Stomach (tissue), 9 donors: Measurements from ENCODE around the gene ACSL3. TPM values are rescaled to one million over a fixed set of nuclear protein-coding genes. Genes with fewer than 3 reads are reported as not detected.
"Not testable (repeated sequence)": the region's sequence is repeated elsewhere in the genome, so short reads cannot be mapped to it uniquely, and the experiment has no call there.

Source experiments
- DNase-seq, 2 donors: peaks; one replicate each; pipeline versions ENCODE4 v3.0.0 to v3.0.0-alpha.2; 2013 to 2019
- H3K27ac ChIP-seq, 5 donors: fragments of 200-600 bp in 4 of 5; sonication (generic) in 4 of 5; one replicate each; pipeline ENCODE4 v1.5.1; 2013 to 2019; ENCODE audit warnings: mild to moderate bottlenecking in 1 of 5, moderate library complexity in 1 of 5
- H3K27me3 ChIP-seq, 3 donors: fragments of 200-600 bp; sonication (generic); one replicate each; pipeline ENCODE4 v1.5.1; 2017 to 2019; ENCODE audit warnings: mixed run types in 1 of 3
- H3K36me3 ChIP-seq, 4 donors: fragments of 200-600 bp; sonication (generic); 1 replicate in 3 of 4; 2 replicates in 1 of 4; pipeline ENCODE4 v1.5.1; 2016 to 2019
- H3K4me1 ChIP-seq, 4 donors: fragments of 200-600 bp; sonication (generic); one replicate each; pipeline ENCODE4 v1.5.1; 2016 to 2019
- H3K4me3 ChIP-seq, 4 donors: fragments of 200-600 bp; sonication (generic) in 3 of 4; one replicate each; pipeline ENCODE4 v1.5.1; 2016 to 2019; ENCODE audit warnings: mild to moderate bottlenecking in 1 of 4
- H3K9me3 ChIP-seq, 4 donors: fragments of 200-600 bp; sonication (generic); one replicate each; pipeline ENCODE4 v1.5.1; 2016 to 2019
- CTCF ChIP-seq, 7 experiments: fragments of 450-650 bp in 4 of 7; fragments of 200-600 bp in 3 of 7; sonication (generic) in 3 of 7; IDR thresholded peaks; one replicate each; pipeline ENCODE4 v1.5.1; 2016 to 2019; ENCODE audit warnings: antibody characterized with exemption in 7 of 7, control low read depth in 2 of 7, mild to moderate bottlenecking in 1 of 7
- EP300 ChIP-seq: sonication (generic); formaldehyde crosslinking; IDR thresholded peaks from one replicate; pipeline ENCODE4 v1.6.1; 2017; ENCODE audit warnings: antibody characterized with exemption
- POLR2A ChIP-seq, 4 donors: fragments of 450-650 bp; IDR thresholded peaks; one replicate each; pipeline ENCODE4 v1.6.1; 2016; ENCODE audit warnings: antibody characterized with exemption in 4 of 4, control low read depth in 2 of 4, mild to moderate bottlenecking in 1 of 4, moderate library complexity in 1 of 4
- POLR2AphosphoS5 ChIP-seq, 3 donors: sonication (generic); formaldehyde crosslinking; IDR thresholded peaks; one replicate each; pipeline ENCODE4 v1.6.1; 2016; ENCODE audit warnings: antibody characterized with exemption in 3 of 3
- WGBS, 5 donors: extraction: QIAGEN DNeasy Blood & Tissue Kit in 3 of 5; methylation state at CpG; one replicate each; pipeline versions ENCODE4 v1.1.5 to v1.1.7; 2013 to 2018; 5-methylcytosine and 5-hydroxymethylcytosine counted together
- intact Hi-C: fragments of 100-400 bp; cut with DNase I; formaldehyde crosslinking; loops from one replicate; pipeline ENCODE4 v1.15.1; 2023; ENCODE audit warnings: low total_unique reads
- polyA plus RNA-seq, 3 donors: library from polyadenylated mRNA; stranded (reverse); fragments of 200-250 nt; gene quantifications; one replicate each; pipeline ENCODE4 v1.2.3, GENCODE V29; 2013
- total RNA-seq, 5 donors: library from RNA; depleted of rRNA; stranded (reverse); fragments of >200 nt; gene quantifications; one replicate each; pipeline versions ENCODE4 v1.1.0 to v1.2.3, GENCODE V29; 2014 to 2016
- donor health status: healthy with polysubstance abuse.
- donor health status: Bipolar disorder and iron deficiency.
- donor health status: healthy.

ACSL3 gene
- total and polyA plus RNA-seq, 8 donors, result 10.5 to 234 (median 52.9) TPM

GRCh38 chr2:222844323-222844722 lies 16.5 kb upstream of the ACSL3 start:
- H3K9me3 ChIP-seq, result no peaks in the 10 kb centered on the region
- intact Hi-C loops, result no loop called here
- peaks cover 0 to 49% (median 9%) of the 10 kb centered on the region in 4 donors for H3K4me1 ChIP-seq
- H3K27me3 ChIP-seq, result no peaks in the 10 kb centered on the region
- H3K27ac ChIP-seq, result peak overlapping the region in 3 of 5 donors; percentile 31 to 66 (median 50)
- 50 to 70% (median 60%) methylated on average over 6 of the region's 6 CpGs for WGBS, 5 donors
- no peak for DNase-seq
- no peaks in the 10 kb centered on the region for H3K36me3 ChIP-seq
- H3K4me3 ChIP-seq, result no peak overlapping the region
- TF ChIP-seq EP300, result no peak
- TF ChIP-seq POLR2AphosphoS5 (IDR thresholded peaks at IDR 0.05), result no peak
- no peak for TF ChIP-seq POLR2A (IDR thresholded peaks at IDR 0.05)
- no peak for TF ChIP-seq CTCF (IDR thresholded peaks at IDR 0.05)

- intact Hi-C loops, H3K36me3 ChIP-seq, H3K27ac ChIP-seq, DNase-seq, H3K9me3 ChIP-seq, H3K27me3 ChIP-seq, H3K4me3 ChIP-seq: not testable (repeated sequence)
- H3K4me1 ChIP-seq, result peaks cover 0 to 47% (median 9%) of the 10 kb centered on the region in 4 donors
- WGBS, 5 donors, result 90 to 94% (median 93%) methylated on average over 3 of the region's 3 CpGs
Measured at GRCh38 chr2:222845314-222845713, 15.5 kb upstream of the ACSL3 start.

- Histone ChIP-seq H3K4me1 (peaks cover 0 to 43% (median 9%) of the 10 kb centered on the region in 4 donors), H3K27ac (no peak overlapping the region), H3K27me3 (no peaks in the 10 kb centered on the region), H3K4me3 (no peak overlapping the region), H3K9me3 (no peaks in the 10 kb centered on the region), H3K36me3 (no peaks in the 10 kb centered on the region)
- no peak for DNase-seq
- intact Hi-C loops, result no loop called here
- TF ChIP-seq CTCF (IDR thresholded peaks at IDR 0.05), result no peak
- TF ChIP-seq POLR2AphosphoS5 (IDR thresholded peaks at IDR 0.05), result no peak
- TF ChIP-seq EP300, result no peak
- WGBS, 5 donors, result 82 to 86% (median 84%) methylated on average over 4 of the region's 4 CpGs
Measured at GRCh38 chr2:222846003-222846402, 14.8 kb upstream of the ACSL3 start.

- WGBS, 5 donors, result 88 to 95% (median 89%) methylated on average over 6 of the region's 6 CpGs
- intact Hi-C loops, result not testable (repeated sequence)
Measured at GRCh38 chr2:222848031-222848430, 12.8 kb upstream of the ACSL3 start.

GRCh38 chr2:222848862-222849261 lies 12.0 kb upstream of the ACSL3 start:
- Histone ChIP-seq H3K27me3 (no peaks in the 10 kb centered on the region), H3K4me1 (peaks cover 0 to 19% (median 6%) of the 10 kb centered on the region in 4 donors), H3K27ac (no peak overlapping the region), H3K4me3 (no peak overlapping the region), H3K9me3 (no peaks in the 10 kb centered on the region), H3K36me3 (no peaks in the 10 kb centered on the region)
- WGBS, 5 donors, result 73 to 90% (median 80%) methylated on average over 9 of the region's 9 CpGs
- intact Hi-C loops, result no loop called here
- no peak for DNase-seq
- TF ChIP-seq POLR2A (IDR thresholded peaks at IDR 0.05), result no peak
- no peak for TF ChIP-seq EP300
- TF ChIP-seq CTCF (IDR thresholded peaks at IDR 0.05), result no peak
- TF ChIP-seq POLR2AphosphoS5 (IDR thresholded peaks at IDR 0.05), result no peak

More at GRCh38 chr2:222848031-222848430, 12.8 kb upstream of the ACSL3 start:
- not testable (repeated sequence) for H3K36me3 ChIP-seq, DNase-seq, H3K27me3 ChIP-seq, H3K4me3 ChIP-seq, H3K9me3 ChIP-seq, H3K27ac ChIP-seq
- peaks cover 0 to 24% (median 7%) of the 10 kb centered on the region in 4 donors for H3K4me1 ChIP-seq
